Liver (tissue), 9 donors: ENCODE measurements around the gene VWA3A. TPM values are rescaled to one million over a fixed set of nuclear protein-coding genes. Genes with fewer than 3 reads are reported as not detected.

Experiments used
- DNase-seq: peaks from one replicate; pipeline ENCODE4 v3.0.0-alpha.2; 2017; ENCODE audit warnings: low spot score
- H3K27ac ChIP-seq, 2 donors: one replicate each; pipeline ENCODE4 v1.7.0; 2013; ENCODE audit warnings: inconsistent platforms in 2 of 2, low read length in 2 of 2, control low read depth in 1 of 2, low read depth in 1 of 2, mild to moderate bottlenecking in 1 of 2
- H3K27me3 ChIP-seq, 4 donors: one replicate each; pipeline versions ENCODE4 v1.6.1 to v1.7.0; 2013; ENCODE audit warnings: low read length in 3 of 4, inconsistent platforms in 1 of 4, mild to moderate bottlenecking in 1 of 4, moderate library complexity in 1 of 4; ENCODE audit not compliant: control insufficient read depth in 4 of 4, insufficient read depth in 4 of 4
- H3K36me3 ChIP-seq, 4 donors: one replicate each; pipeline versions ENCODE4 v1.6.1 to v1.7.0; 2013; ENCODE audit warnings: low read length in 3 of 4, mild to moderate bottlenecking in 3 of 4, low read depth in 1 of 4, moderate library complexity in 1 of 4; ENCODE audit not compliant: control insufficient read depth in 4 of 4, insufficient read depth in 3 of 4
- H3K4me1 ChIP-seq, 4 donors: one replicate each; pipeline versions ENCODE4 v1.6.1 to v1.7.0; 2013; ENCODE audit warnings: low read length in 3 of 4, mild to moderate bottlenecking in 3 of 4, moderate library complexity in 1 of 4; ENCODE audit not compliant: control insufficient read depth in 4 of 4, insufficient read depth in 4 of 4
- H3K4me3 ChIP-seq, 3 donors: one replicate each; pipeline versions ENCODE4 v1.6.1 to v1.7.0; 2013; ENCODE audit warnings: low read length in 3 of 3, control low read depth in 1 of 3, low read depth in 1 of 3, mild to moderate bottlenecking in 1 of 3
- H3K9ac ChIP-seq, 2 donors: one replicate each; pipeline ENCODE4 v1.7.0; 2013; ENCODE audit warnings: low read length in 2 of 2, mild to moderate bottlenecking in 2 of 2, moderate library complexity in 2 of 2, control low read depth in 1 of 2, low read depth in 1 of 2
- H3K9me3 ChIP-seq, 4 donors: one replicate each; pipeline versions ENCODE4 v1.6.1 to v1.7.0; 2013; ENCODE audit warnings: low read length in 3 of 4; ENCODE audit not compliant: control insufficient read depth in 4 of 4
- EGR1 ChIP-seq, 2 donors: IDR thresholded peaks; 2 replicates each; pipeline ENCODE4 v1.6.1; 2016 to 2018; ENCODE audit warnings: antibody characterized with exemption in 2 of 2, low read depth in 2 of 2
- FOXA1 ChIP-seq: IDR thresholded peaks from 2 replicates; pipeline ENCODE4 v1.6.1; 2016; ENCODE audit warnings: antibody characterized with exemption
- GABPA ChIP-seq, 2 donors: IDR thresholded peaks in 1 of 2; conservative IDR thresholded peaks in 1 of 2; 2 replicates each; pipeline ENCODE4 v1.6.1; 2016; ENCODE audit warnings: antibody characterized with exemption in 2 of 2, mild to moderate bottlenecking in 1 of 2, moderate library complexity in 1 of 2
- HNF4A ChIP-seq, 2 donors: conservative IDR thresholded peaks; 2 replicates each; pipeline ENCODE4 v1.6.1; 2016; ENCODE audit warnings: antibody characterized with exemption in 2 of 2, mild to moderate bottlenecking in 2 of 2
- JUND ChIP-seq, 2 donors: IDR thresholded peaks; 2 replicates each; pipeline ENCODE4 v1.6.1; 2016; ENCODE audit warnings: antibody characterized with exemption in 2 of 2
- NR2F2 ChIP-seq: IDR thresholded peaks from 2 replicates; pipeline ENCODE4 v1.6.1; 2016; ENCODE audit warnings: antibody characterized with exemption
- RAD21 ChIP-seq, 2 donors: IDR thresholded peaks; 2 replicates each; pipeline ENCODE4 v1.6.1; 2016; ENCODE audit warnings: antibody characterized with exemption in 2 of 2, mild to moderate bottlenecking in 2 of 2
- RXRA ChIP-seq, 2 donors: IDR thresholded peaks; 2 replicates each; pipeline ENCODE4 v1.6.1; 2017 to 2018; ENCODE audit warnings: antibody characterized with exemption in 2 of 2, mild to moderate bottlenecking in 1 of 2
- SP1 ChIP-seq: IDR thresholded peaks from 2 replicates; pipeline ENCODE4 v1.6.1; 2018; ENCODE audit warnings: antibody characterized with exemption, mild to moderate bottlenecking
- TAF1 ChIP-seq: conservative IDR thresholded peaks from 2 replicates; pipeline ENCODE4 v1.6.1; 2016; ENCODE audit warnings: antibody characterized with exemption, mild to moderate bottlenecking
- YY1 ChIP-seq: IDR thresholded peaks from 2 replicates; pipeline ENCODE4 v1.6.1; 2016; ENCODE audit warnings: antibody characterized with exemption, mild to moderate bottlenecking
- WGBS: extraction: QIAGEN DNeasy Blood & Tissue Kit; methylation state at CpG from one replicate; pipeline ENCODE4 v1.1.7; 2013; 5-methylcytosine and 5-hydroxymethylcytosine counted together
- polyA plus RNA-seq, 2 donors: library from polyadenylated mRNA; stranded (reverse) in 1 of 2; unstranded in 1 of 2; fragments of 200-250 nt in 1 of 2; fragments of >200 nt in 1 of 2; fragmentation: Nextera tagmentation in 1 of 2; extraction: Ambion mirVana in 1 of 2; gene quantifications; one replicate each; pipeline versions ENCODE4 v1.2.1 to v1.2.3, GENCODE V29; 2013 to 2015
- total RNA-seq, 2 donors: library from RNA; depleted of rRNA; stranded (reverse); fragments of >200 nt; gene quantifications; one replicate each; pipeline ENCODE4 v1.2.3, GENCODE V29; 2014
- TF ChIP-seq, protein P1 (sequence below): IDR thresholded peaks from 2 replicates; pipeline ENCODE4 v1.6.1; 2016; ENCODE audit warnings: antibody characterized with exemption
- TF ChIP-seq, protein P2 (sequence below): IDR thresholded peaks from 2 replicates; pipeline ENCODE4 v1.6.1; 2016; ENCODE audit warnings: antibody characterized with exemption
- TF ChIP-seq, protein P3 (sequence below): fragments of 150-350 bp; IDR thresholded peaks from 2 replicates; pipeline ENCODE4 v1.5.1; 2017; ENCODE audit warnings: improper control_type of control experiment, low read depth, low read length; ENCODE audit not compliant: missing input control
- TF ChIP-seq, protein P4 (sequence below): IDR thresholded peaks from 2 replicates; pipeline ENCODE4 v1.6.1; 2016; ENCODE audit warnings: antibody characterized with exemption, mild to moderate bottlenecking
- TF ChIP-seq, protein P5 (sequence below): IDR thresholded peaks from 2 replicates; pipeline ENCODE4 v1.6.1; 2016; ENCODE audit warnings: antibody characterized with exemption
- donor health status: healthy.
- donor health status: healthy.
- donor health status: healthy.
- donor health status: healthy.
- donor health status: healthy.

Gene VWA3A
- total and polyA plus RNA-seq, 4 donors: 0.05 to 0.17 TPM; not detected in 2

DNA sequence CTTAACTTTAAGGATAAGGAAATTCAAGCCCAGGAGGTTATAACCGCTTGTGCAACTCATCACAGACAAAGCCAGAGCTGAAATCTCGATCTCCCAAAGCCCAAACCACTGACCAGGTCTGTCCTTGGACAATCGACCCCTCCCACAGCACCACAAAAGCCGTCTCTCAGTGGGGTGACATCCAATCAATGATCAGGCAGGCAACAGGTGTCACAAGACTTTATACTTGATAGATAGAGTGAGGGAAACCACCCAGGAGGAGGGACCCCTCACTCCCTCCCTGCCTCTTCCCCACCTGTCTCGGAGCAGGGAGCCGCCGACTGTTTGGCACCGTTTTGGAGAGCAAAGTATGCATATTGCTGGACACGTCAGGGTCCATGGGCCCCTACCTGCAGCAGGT, 55.5 kb downstream of the VWA3A start:
- no peaks in the 10 kb centered on the region for H3K27me3 ChIP-seq
- H3K9ac ChIP-seq: no peak overlapping the region
- no peaks in the 10 kb centered on the region for H3K36me3 ChIP-seq
- TF ChIP-seq GABPA (IDR thresholded peaks at IDR 0.05 in 1 of 2, conservative IDR thresholded peaks at IDR 0.05 in 1 of 2) (no peak), NR2F2 (no peak), FOXA1 (no peak), HNF4A (conservative IDR thresholded peaks at IDR 0.05) (no peak), RAD21 (IDR thresholded peaks at IDR 0.05) (no peak)
- TF ChIP-seq, protein P1, sequence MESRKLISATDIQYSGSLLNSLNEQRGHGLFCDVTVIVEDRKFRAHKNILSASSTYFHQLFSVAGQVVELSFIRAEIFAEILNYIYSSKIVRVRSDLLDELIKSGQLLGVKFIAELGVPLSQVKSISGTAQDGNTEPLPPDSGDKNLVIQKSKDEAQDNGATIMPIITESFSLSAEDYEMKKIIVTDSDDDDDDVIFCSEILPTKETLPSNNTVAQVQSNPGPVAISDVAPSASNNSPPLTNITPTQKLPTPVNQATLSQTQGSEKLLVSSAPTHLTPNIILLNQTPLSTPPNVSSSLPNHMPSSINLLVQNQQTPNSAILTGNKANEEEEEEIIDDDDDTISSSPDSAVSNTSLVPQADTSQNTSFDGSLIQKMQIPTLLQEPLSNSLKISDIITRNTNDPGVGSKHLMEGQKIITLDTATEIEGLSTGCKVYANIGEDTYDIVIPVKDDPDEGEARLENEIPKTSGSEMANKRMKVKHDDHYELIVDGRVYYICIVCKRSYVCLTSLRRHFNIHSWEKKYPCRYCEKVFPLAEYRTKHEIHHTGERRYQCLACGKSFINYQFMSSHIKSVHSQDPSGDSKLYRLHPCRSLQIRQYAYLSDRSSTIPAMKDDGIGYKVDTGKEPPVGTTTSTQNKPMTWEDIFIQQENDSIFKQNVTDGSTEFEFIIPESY: no peak
- TF ChIP-seq, protein P2, sequence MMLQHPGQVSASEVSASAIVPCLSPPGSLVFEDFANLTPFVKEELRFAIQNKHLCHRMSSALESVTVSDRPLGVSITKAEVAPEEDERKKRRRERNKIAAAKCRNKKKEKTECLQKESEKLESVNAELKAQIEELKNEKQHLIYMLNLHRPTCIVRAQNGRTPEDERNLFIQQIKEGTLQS: no peak
- H3K9me3 ChIP-seq: no peaks in the 10 kb centered on the region
- WGBS: 64% methylated on average over 9 of the region's 9 CpGs
- no peak for DNase-seq
- H3K4me3 ChIP-seq: no peak overlapping the region
- H3K27ac ChIP-seq: no peak overlapping the region
- no peaks in the 10 kb centered on the region for H3K4me1 ChIP-seq

DNA sequence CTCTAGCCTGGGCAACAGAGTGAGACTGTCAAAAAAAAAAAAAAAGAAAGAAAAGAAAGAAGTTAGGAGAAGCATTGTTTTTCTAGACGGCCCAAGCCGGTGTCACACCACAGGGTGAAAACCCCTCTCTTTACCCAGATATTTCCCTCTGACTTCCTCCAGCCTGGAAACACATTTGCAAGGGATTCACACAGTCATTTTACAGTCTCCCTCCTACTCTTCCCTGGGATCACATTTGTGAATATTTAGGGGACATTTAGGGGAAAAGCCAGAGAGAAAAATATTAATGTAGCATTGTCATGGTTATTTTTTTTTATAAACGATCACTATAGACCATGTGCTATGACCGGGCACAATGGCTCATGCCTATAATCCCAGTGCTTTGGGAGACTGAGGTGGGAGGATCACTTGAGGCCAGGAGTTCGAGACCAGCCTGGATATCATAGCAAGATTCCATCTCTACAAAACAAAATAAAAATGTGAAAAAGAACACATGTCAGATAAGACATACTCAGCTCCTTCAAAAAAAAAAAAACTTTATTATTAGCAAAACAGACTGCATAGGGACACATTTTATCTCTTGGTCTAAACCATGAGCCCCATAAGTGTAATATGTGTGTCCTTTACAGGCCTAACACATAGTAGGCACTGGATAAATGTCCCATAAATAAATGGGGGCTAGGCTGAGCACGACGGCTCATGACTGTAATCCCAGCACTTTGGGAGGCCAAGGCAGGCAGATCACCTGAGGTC, 59.1 kb downstream of the VWA3A start:
- no peak overlapping the region for H3K27ac ChIP-seq
- no peak overlapping the region for H3K4me3 ChIP-seq
- no peaks in the 10 kb centered on the region for H3K36me3 ChIP-seq
- DNase-seq: no peak
- H3K27me3 ChIP-seq: no peaks in the 10 kb centered on the region
- H3K9ac ChIP-seq: no peak overlapping the region
- H3K9me3 ChIP-seq: no peaks in the 10 kb centered on the region
- no peaks in the 10 kb centered on the region for H3K4me1 ChIP-seq
- TF ChIP-seq GABPA (IDR thresholded peaks at IDR 0.05 in 1 of 2, conservative IDR thresholded peaks at IDR 0.05 in 1 of 2) (no peak), RAD21 (IDR thresholded peaks at IDR 0.05) (no peak), FOXA1 (no peak), JUND (IDR thresholded peaks at IDR 0.05) (no peak), EGR1 (IDR thresholded peaks at IDR 0.05; ENCODE audit: low read depth in 2 of 2) (no peak), RXRA (IDR thresholded peaks at IDR 0.05) (no peak), SP1 (no peak), TAF1 (no peak), YY1 (no peak), NR2F2 (no peak)
- TF ChIP-seq, protein P3, sequence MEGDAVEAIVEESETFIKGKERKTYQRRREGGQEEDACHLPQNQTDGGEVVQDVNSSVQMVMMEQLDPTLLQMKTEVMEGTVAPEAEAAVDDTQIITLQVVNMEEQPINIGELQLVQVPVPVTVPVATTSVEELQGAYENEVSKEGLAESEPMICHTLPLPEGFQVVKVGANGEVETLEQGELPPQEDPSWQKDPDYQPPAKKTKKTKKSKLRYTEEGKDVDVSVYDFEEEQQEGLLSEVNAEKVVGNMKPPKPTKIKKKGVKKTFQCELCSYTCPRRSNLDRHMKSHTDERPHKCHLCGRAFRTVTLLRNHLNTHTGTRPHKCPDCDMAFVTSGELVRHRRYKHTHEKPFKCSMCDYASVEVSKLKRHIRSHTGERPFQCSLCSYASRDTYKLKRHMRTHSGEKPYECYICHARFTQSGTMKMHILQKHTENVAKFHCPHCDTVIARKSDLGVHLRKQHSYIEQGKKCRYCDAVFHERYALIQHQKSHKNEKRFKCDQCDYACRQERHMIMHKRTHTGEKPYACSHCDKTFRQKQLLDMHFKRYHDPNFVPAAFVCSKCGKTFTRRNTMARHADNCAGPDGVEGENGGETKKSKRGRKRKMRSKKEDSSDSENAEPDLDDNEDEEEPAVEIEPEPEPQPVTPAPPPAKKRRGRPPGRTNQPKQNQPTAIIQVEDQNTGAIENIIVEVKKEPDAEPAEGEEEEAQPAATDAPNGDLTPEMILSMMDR: no peak
- TF ChIP-seq, protein P2: no peak
- TF ChIP-seq, protein P4, sequence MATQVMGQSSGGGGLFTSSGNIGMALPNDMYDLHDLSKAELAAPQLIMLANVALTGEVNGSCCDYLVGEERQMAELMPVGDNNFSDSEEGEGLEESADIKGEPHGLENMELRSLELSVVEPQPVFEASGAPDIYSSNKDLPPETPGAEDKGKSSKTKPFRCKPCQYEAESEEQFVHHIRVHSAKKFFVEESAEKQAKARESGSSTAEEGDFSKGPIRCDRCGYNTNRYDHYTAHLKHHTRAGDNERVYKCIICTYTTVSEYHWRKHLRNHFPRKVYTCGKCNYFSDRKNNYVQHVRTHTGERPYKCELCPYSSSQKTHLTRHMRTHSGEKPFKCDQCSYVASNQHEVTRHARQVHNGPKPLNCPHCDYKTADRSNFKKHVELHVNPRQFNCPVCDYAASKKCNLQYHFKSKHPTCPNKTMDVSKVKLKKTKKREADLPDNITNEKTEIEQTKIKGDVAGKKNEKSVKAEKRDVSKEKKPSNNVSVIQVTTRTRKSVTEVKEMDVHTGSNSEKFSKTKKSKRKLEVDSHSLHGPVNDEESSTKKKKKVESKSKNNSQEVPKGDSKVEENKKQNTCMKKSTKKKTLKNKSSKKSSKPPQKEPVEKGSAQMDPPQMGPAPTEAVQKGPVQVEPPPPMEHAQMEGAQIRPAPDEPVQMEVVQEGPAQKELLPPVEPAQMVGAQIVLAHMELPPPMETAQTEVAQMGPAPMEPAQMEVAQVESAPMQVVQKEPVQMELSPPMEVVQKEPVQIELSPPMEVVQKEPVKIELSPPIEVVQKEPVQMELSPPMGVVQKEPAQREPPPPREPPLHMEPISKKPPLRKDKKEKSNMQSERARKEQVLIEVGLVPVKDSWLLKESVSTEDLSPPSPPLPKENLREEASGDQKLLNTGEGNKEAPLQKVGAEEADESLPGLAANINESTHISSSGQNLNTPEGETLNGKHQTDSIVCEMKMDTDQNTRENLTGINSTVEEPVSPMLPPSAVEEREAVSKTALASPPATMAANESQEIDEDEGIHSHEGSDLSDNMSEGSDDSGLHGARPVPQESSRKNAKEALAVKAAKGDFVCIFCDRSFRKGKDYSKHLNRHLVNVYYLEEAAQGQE: no peak
- TF ChIP-seq, protein P1: no peak
- TF ChIP-seq, protein P5, sequence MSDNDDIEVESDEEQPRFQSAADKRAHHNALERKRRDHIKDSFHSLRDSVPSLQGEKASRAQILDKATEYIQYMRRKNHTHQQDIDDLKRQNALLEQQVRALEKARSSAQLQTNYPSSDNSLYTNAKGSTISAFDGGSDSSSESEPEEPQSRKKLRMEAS: no peak
- 86% methylated on average over 7 of the region's 7 CpGs for WGBS
